Fibroblast of skin of left biceps (primary cell): ENCODE results near the gene APOM.
A peak's percentile ranks its signal among the peaks of the same experiment; 100 is the strongest.

Experiments
- DNase-seq, 2 experiments: peaks; one replicate each; pipeline ENCODE4 v3.0.0-alpha.2; 2013; ENCODE audit warnings: low read depth in 2 of 2

The APOM gene

GRCh38 chr6:31655349-31656237 lies at the start of gene APOM:
Gene APOM, plus strand, starts transcription at chr6:31655894. Its CDS starts 73 bp downstream, at chr6:31655967.
- no peak for DNase-seq

- no peak for DNase-seq
Observed at GRCh38 chr6:31607317-31607716, 48.4 kb upstream of the APOM start.

GRCh38 chr6:31609519-31610406 lies 45.9 kb upstream of the APOM start:
- DNase-seq, result no peak

GRCh38 chr6:31610968-31611367 lies 44.7 kb upstream of the APOM start:
- peak; percentile 27 to 39 for DNase-seq

GRCh38 chr6:31614075-31614619 lies 41.5 kb upstream of the APOM start:
- no peak for DNase-seq

GRCh38 chr6:31614684-31615578 lies 40.8 kb upstream of the APOM start, which contains the start of gene AIF1:
Gene AIF1, plus strand, starts transcription at chr6:31615234. Its CDS starts 96 bp downstream, at chr6:31615330.
- DNase-seq, result no peak

GRCh38 chr6:31615748-31616147 lies 39.9 kb upstream of the APOM start:
- no peak for DNase-seq

- no peak for DNase-seq
Observed at GRCh38 chr6:31617010-31617409, 38.7 kb upstream of the APOM start.

GRCh38 chr6:31619805-31620585 lies 35.7 kb upstream of the APOM start:
- peak; percentile 93 to 99 for DNase-seq

GRCh38 chr6:31620586-31621319 lies 34.9 kb upstream of the APOM start, which contains the start of gene PRRC2A:
Gene PRRC2A, plus strand, starts transcription at chr6:31620715. Its CDS starts 2,075 bp downstream, at chr6:31622790.
- DNase-seq, result peak; percentile 28 to 99

GRCh38 chr6:31621320-31621939 lies 34.3 kb upstream of the APOM start:
- DNase-seq, result no peak

- DNase-seq, result no peak
Observed at GRCh38 chr6:31621991-31622390, 33.7 kb upstream of the APOM start.

GRCh38 chr6:31622684-31623091 lies 33.0 kb upstream of the APOM start:
- DNase-seq, result no peak

GRCh38 chr6:31624070-31624469 lies 31.6 kb upstream of the APOM start:
- no peak for DNase-seq

GRCh38 chr6:31626952-31627351 lies 28.7 kb upstream of the APOM start:
- DNase-seq, result no peak

- DNase-seq, result no peak
Observed at GRCh38 chr6:31627690-31628287, 27.9 kb upstream of the APOM start.

- no peak for DNase-seq
Observed at GRCh38 chr6:31629014-31629413, 26.7 kb upstream of the APOM start.

GRCh38 chr6:31630177-31630934 lies 25.3 kb upstream of the APOM start:
- DNase-seq, result no peak
